ENCODE measurements around the gene EXOC2. TPM values are rescaled to one million over a fixed set of nuclear protein-coding genes. Genes with fewer than 3 reads are reported as not detected.

Gene EXOC2
- polyA plus RNA-seq, 3 donors, result 19.9 to 23.9 (median 22.8) TPM

DNA sequence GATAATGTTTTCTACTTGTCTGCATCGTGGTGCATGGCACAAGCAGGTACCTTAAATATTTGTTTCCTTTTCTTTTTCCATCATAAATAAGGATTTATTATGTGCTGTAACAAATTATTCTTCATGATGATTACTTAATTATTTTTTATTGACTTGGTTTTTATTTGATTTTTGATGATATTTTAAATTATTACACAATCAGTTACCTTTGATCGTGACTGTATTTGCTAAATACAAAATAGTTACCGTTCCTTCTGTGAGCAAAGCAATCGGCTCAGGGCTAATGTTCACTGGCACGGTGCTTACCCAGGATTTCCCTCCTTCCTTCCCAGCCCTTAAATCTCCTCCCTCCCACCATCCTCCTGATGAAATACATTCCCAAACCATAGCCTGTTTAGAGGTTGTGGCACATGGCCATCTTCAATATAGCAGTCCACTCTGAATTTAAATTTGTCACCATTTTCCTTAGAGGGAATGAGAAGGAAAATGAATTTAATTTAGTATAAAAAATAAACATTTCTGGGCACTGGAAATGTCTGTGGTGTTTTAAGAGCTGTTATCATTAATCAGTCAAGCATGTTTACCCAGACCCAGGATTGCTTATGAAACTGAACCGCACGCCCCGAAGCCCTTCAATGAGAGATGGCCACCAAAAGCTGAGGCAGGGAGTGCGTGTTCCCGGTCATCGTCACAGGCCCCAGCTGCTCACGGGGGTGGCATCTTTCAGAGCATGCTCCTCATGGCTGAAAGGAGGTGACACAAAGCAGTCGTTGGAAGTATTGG is 23.0 kb upstream of the EXOC2 start:
- DNase-seq (ENCODE audit: extremely low read depth in 1 of 11, low read depth in 9 of 11, low spot score in 4 of 11), result no peak

GRCh38 chr6:714100-714499 is 21.2 kb upstream of the EXOC2 start:
- DNase-seq (ENCODE audit: extremely low read depth in 1 of 11, low read depth in 9 of 11, low spot score in 4 of 11), result no peak

DNA sequence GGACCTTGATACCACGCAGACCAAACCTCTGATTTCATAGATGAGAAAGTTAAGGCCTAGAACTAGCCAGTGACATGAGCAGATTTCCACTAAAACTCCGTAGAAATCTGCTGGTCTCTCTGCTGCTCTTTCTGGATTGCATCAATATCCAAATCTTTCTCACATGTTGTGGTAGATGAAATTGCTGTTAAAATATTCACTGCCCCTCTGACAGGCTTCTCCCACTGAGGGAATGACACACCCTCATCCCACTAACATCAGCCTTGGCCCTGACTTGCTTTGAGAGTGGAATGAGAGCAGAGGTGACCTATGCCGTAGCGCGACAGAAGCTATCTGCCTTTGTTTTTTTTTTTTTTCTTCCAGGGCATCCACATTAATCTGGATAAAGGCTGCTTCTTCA is 20.4 kb upstream of the EXOC2 start:
- DNase-seq (ENCODE audit: extremely low read depth in 1 of 11, low read depth in 9 of 11, low spot score in 4 of 11), result no peak

- DNase-seq (ENCODE audit: extremely low read depth in 1 of 11, low read depth in 9 of 11, low spot score in 4 of 11), result no peak
Observed at GRCh38 chr6:712805-713204, 19.9 kb upstream of the EXOC2 start.

DNA sequence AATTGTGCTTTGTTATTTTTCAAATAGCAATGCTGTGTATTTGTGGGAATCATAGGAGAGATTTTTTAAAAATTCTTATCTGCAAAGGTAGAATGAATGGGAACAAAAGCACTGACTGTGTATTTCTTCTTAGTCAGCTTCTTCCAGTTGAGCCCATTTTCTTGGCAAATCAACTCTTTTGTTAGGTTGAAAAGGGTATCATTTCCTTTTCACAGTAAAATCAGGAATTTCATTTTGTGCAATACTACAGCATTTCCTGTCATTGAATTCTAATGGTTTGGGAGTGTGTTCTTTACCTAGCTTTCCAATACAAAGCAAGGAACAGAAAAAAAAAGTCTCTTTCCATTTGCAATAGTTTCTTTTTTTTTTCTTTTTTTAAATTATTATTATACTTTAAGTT is 19.0 kb upstream of the EXOC2 start:
- no peak for DNase-seq (ENCODE audit: extremely low read depth in 1 of 11, low read depth in 9 of 11, low spot score in 4 of 11)

GRCh38 chr6:710601-711571 is 17.9 kb upstream of the EXOC2 start:
- no peak for DNase-seq (ENCODE audit: extremely low read depth in 1 of 11, low read depth in 9 of 11, low spot score in 4 of 11)

DNA sequence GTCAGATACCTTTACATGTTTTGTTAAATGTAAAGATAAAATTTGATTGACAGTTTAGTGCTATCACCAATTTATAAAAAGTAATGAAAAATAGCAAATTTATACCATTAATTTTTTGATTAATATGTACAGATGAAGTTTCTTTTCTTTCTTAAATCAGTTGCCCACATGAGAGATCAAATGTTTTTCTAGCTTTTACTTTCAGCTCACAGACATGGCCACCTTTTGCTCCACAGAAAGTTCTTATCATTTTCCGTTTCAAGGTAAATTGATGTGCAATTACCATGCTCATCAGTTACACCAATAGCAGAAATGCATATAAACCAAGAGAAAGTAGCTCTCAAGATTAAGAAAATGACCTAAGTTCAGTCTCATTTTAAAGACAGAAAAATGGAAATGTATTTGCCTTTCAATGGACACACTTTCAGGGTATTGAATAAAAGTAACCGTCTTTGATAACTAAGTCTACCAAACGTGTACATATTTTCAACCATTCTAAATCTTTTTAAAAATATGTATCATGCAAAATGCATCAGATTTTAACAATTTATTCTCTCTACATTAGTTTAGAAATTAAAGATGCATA is 16.6 kb upstream of the EXOC2 start:
- DNase-seq (ENCODE audit: extremely low read depth in 1 of 11, low read depth in 9 of 11, low spot score in 4 of 11), result no peak

GRCh38 chr6:708237-708598 is 15.3 kb upstream of the EXOC2 start:
- DNase-seq (ENCODE audit: extremely low read depth in 1 of 11, low read depth in 9 of 11, low spot score in 4 of 11), result no peak

DNA sequence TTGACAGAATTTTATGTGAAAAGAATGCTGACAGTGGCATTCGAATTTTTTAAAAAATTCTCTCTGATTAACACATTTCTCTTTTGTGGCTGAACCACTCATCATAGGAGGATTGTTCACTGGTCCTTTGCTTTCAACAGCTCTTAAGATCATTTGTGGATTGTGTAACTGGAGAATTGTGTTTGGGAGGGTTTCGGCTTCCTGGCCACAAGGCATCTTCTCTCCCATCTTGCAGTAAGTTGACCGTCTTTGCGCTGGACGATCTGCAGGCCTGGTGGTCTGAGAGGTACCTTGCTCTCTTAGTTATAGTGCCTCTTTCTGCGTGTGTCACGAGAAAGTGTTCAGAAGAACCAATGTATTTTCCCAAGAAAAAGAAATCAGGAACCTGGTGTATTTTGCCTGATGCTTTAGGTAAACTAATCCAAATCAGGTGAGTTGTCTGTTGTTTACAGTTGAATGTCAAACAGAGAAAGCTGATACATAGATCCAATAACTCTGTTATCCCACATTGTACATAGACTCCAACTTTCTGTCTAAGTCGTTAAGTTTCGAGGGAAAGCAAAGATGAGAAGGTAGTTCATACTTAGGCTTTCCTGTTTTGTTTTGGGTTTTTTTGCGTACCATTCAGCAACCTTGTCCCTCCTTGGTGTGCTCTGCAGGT is 14.8 kb upstream of the EXOC2 start:
- DNase-seq (ENCODE audit: extremely low read depth in 1 of 11, low read depth in 9 of 11, low spot score in 4 of 11), result no peak

DNA sequence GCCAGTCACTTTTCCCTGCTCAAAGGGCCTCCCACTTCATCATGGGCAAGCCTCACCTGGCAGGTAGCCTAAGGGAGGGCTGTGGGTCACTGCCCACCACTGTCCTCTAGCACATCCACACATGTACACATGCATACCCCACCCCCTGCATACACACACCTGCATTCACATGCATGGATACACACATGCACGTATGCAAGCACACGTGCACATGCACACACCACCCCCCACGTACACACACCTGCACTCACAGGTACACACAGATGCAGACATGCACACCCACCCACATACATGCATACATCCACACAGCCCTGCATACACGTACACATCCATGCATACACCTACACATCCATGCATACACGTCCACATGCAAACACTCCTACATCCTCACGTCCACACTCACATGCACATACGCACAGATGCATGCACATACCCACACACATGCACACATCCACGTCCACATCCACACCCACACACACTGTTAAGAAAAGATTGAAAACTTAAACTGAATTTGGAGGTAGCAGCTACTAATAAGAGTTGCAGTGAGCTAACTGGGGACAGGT is 14.0 kb upstream of the EXOC2 start:
- no peak for DNase-seq (ENCODE audit: extremely low read depth in 1 of 11, low read depth in 9 of 11, low spot score in 4 of 11)

DNA sequence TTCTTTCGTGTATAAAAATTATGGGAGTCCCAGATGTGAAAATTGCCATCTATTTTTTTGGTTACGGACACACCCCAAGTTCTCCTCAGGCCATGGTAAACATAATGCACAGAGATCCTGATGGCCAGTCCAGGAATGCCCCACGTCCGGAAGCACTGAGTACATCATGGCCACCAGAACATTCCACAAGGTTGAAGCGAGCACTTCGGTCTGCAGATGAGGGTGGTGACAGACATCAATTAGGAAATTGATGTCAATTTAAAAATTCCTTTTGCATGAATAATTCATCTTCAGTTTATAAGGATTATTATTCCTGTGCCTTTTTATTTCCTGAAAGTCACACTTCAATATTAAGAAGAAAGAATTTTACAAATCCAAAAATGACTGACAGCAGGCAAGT is 13.2 kb upstream of the EXOC2 start:
- DNase-seq (ENCODE audit: extremely low read depth in 1 of 11, low read depth in 9 of 11, low spot score in 4 of 11), result no peak

DNA sequence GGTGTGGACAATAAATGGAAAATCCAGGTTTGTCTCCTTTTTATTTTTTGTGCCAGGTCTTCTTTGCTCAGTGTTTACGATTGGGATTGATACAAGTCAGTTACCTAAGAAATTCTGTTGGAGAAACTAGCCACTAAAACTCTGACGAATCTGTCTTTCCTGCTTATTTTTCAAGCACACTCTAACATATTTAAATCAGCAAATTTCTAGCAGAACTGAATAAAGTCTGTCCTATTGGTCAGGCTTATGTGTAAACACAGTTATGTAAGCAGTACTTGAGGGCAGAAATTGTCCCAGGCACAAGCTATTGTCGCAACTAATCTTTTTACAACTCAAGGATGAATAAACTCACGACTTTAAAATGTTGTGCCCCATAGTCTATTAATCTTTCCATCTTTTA is 12.1 kb upstream of the EXOC2 start:
- no peak for DNase-seq (ENCODE audit: extremely low read depth in 1 of 11, low read depth in 9 of 11, low spot score in 4 of 11)

DNA sequence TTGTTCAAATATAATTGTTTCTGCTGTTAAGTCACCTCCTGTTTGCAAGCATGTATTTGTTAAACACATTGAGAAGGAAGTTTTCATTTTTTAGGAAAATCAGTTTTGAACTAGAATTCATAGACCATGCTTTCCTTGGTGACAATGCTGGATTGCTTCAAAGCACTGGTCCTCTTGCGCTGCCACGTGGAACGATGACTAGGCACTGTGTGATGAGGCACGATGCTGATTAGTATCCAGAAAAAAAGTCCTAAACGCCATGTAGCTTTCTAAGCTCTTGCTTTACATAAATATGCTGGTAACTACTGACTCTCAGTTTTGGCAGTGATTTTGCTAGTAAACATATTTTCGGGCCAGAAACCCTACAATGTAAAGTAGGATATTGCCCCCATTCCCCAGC is 11.1 kb upstream of the EXOC2 start:
- DNase-seq (ENCODE audit: extremely low read depth in 1 of 11, low read depth in 9 of 11, low spot score in 4 of 11), result no peak

DNA sequence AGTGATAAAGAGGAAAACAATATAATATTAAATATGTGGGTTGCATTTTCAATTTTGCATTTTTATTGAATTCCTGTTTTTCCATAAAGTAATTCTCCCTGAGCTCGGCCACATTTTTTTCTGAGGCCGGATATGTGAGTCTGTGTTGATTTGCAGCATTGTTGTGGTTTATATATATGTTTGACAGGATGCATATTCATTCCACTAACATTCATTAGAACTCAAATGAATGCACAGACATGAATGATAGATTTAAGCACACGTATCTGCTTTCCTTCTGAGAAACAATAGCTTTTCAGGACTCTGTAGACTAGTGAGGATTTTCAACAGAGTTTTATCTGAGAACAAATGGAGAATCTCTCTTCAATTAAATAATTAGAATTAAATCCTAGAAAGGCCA is 10.6 kb upstream of the EXOC2 start:
- no peak for DNase-seq (ENCODE audit: extremely low read depth in 1 of 11, low read depth in 9 of 11, low spot score in 4 of 11)

DNA sequence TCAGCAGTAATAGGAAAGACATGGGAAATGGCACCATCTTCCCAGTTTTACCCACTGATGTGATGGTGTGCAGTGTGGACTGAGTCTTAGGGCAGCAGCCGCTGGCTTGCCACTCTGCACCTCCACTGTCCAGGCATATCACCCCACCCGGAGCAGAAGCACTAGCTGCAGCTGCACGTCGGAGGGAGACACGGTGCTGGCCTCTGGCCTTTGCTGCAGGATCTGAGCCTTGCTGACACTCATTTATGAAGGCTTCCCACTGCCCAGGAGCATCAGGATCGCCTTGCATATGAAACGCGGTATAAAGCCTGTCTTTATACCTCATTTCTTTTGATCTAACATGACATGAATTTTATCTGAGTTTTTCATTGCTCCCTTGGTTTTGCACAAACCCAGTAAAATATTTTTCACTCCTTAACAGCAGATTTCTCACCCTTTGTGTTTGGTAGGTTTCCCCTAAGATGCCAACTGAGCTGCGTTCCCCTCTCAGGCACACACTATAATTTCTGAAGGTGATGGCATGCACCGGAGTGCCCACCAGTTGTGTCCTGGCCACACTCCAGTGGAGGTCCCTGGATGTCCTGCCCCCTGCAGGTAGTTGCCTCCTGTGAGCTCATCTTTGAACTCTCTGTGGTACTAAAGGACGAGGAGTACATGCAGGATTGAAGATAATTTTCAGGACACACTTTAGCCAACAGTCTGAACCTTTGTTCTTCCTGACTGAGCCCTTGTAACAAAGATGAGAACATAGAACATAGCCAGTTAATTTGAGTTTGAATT is 9.0 kb upstream of the EXOC2 start:
- no peak for DNase-seq (ENCODE audit: extremely low read depth in 1 of 11, low read depth in 9 of 11, low spot score in 4 of 11)

- no peak for DNase-seq (ENCODE audit: extremely low read depth in 1 of 11, low read depth in 9 of 11, low spot score in 4 of 11)
Observed at GRCh38 chr6:701215-701614, 8.3 kb upstream of the EXOC2 start.

DNA sequence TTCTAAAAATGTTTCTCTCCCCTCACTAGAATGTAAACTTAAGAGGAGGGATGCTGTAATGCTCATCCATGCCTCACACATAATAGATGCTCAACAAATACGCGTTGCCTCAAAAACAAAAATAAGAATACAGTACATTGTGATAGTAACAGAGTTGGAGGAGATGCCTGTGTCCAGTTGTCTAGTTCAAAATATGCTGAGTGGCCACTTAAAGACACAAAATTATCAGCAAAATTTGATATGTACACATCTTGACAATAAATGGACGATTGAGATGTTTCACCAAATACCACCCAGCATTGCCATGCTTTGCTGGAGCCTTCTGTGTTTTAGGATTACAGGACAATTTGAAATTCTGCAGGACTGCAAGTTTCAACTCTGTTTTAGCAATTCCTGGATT is 7.6 kb upstream of the EXOC2 start:
- DNase-seq (ENCODE audit: extremely low read depth in 1 of 11, low read depth in 9 of 11, low spot score in 4 of 11), result no peak

DNA sequence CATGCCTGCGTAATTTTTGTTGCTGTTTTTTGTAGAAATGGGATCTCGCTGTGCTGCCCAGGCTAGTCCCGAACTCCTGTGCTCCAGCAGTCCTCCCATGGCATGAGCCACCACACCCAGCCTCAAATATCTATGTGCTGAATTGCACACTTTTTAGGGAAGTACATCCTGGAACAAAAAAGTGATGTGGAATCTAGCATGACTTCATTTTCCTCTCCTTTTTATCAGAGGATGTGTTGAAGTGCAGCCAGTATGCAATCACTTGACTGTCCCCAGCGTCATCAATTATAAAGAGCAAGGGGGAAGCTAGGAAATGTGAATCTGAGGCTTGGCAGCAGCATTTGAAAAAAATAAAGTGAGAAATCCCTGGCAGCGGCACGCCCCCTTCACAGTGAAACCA is 6.4 kb upstream of the EXOC2 start:
- no peak for DNase-seq (ENCODE audit: extremely low read depth in 1 of 11, low read depth in 9 of 11, low spot score in 4 of 11)

All from renal cortex interstitium (tissue), 11 donors.